Measurements from ENCODE around the gene CDX2. TPM values are rescaled to one million over a fixed set of nuclear protein-coding genes. Genes with fewer than 3 reads are reported as not detected.

The CDX2 gene
- 100 to 1,000 TPM; 119 to 199 (median 136) TPM for total RNA-seq

GRCh38 chr13:27969082-27969865 is at the start of gene CDX2:
Gene CDX2, minus strand, starts transcription at chr13:27969315. Its CDS starts 309 bp downstream, at chr13:27969006.
- no peaks in the 10 kb centered on the region for H3K36me3 ChIP-seq
- H3K27ac ChIP-seq, result peak within 1 kb of the TSS; percentile 75 to 97 (median 92)
- in situ Hi-C loops (cut with MboI; ENCODE audit: low pct_ligation_motif_present in 1 of 4, low pct_unique_long_range_greater_than_20kb in 1 of 4, low sequenced_read_pairs in 3 of 4) (no loop called here), intact Hi-C loops (cut with DNase I; ENCODE audit: low total_unique reads) (no loop called here)
- peaks cover 4 to 43% (median 19%) of the 10 kb centered on the region in 4 donors for H3K4me1 ChIP-seq
- peak within 1 kb of the TSS; percentile 30 to 75 (median 72) for H3K4me3 ChIP-seq
- WGBS, 2 donors (ENCODE audit: low coverage in 1 of 2), result 4 to 9% methylated on average over 11 to 34 of the region's 34 CpGs
- DNase-seq, result peak; percentile 92
- H3K27me3 ChIP-seq, result peaks cover 92% of the 10 kb centered on the region
- no peaks in the 10 kb centered on the region for H3K9me3 ChIP-seq
- TF ChIP-seq EP300 (IDR thresholded peaks at IDR 0.05; ENCODE audit: low read depth) (no peak), POLR2AphosphoS5 (IDR thresholded peaks at IDR 0.05) (peak; percentile 94 to 96 (median 95)), CTCF (IDR thresholded peaks at IDR 0.05) (no peak), POLR2A (IDR thresholded peaks at IDR 0.05) (peak; percentile 98)

- Histone ChIP-seq H3K36me3 (no peaks in the 10 kb centered on the region), H3K4me1 (no peaks in the 10 kb centered on the region), H3K27me3 (peaks cover 17% of the 10 kb centered on the region), H3K4me3 (no peak overlapping the region), H3K9me3 (no peaks in the 10 kb centered on the region), H3K27ac (no peak overlapping the region)
- WGBS, 2 donors (ENCODE audit: low coverage in 1 of 2), result 68 to 73% methylated on average over 2 to 3 of the region's 3 CpGs
- intact Hi-C loops (cut with DNase I; ENCODE audit: low total_unique reads) (no loop called here), in situ Hi-C loops (cut with MboI; ENCODE audit: low pct_ligation_motif_present in 1 of 4, low pct_unique_long_range_greater_than_20kb in 1 of 4, low sequenced_read_pairs in 3 of 4) (no loop called here)
- no peak for TF ChIP-seq POLR2AphosphoS5 (IDR thresholded peaks at IDR 0.05)
- no peak for TF ChIP-seq EP300 (IDR thresholded peaks at IDR 0.05; ENCODE audit: low read depth)
- TF ChIP-seq CTCF (IDR thresholded peaks at IDR 0.05), result no peak
- no peak for TF ChIP-seq POLR2A (IDR thresholded peaks at IDR 0.05)
- DNase-seq, result no peak
Observed at GRCh38 chr13:28014301-28014700, 45.2 kb upstream of the CDX2 start.

GRCh38 chr13:28013482-28013881 is 44.4 kb upstream of the CDX2 start:
- no peaks in the 10 kb centered on the region for H3K36me3 ChIP-seq
- WGBS, 2 donors (ENCODE audit: low coverage in 1 of 2), result 86% methylated on average over 1 of the region's 1 CpG; no CpG with 5 or more reads in 1 of the 2 donors
- in situ Hi-C loops (cut with MboI; ENCODE audit: low pct_ligation_motif_present in 1 of 4, low pct_unique_long_range_greater_than_20kb in 1 of 4, low sequenced_read_pairs in 3 of 4) (no loop called here), intact Hi-C loops (cut with DNase I; ENCODE audit: low total_unique reads) (no loop called here)
- H3K4me1 ChIP-seq, result no peaks in the 10 kb centered on the region
- H3K27me3 ChIP-seq, result peaks cover 17% of the 10 kb centered on the region
- no peak overlapping the region for H3K4me3 ChIP-seq
- no peak overlapping the region for H3K27ac ChIP-seq
- H3K9me3 ChIP-seq, result no peaks in the 10 kb centered on the region
- no peak for DNase-seq
- TF ChIP-seq EP300 (IDR thresholded peaks at IDR 0.05; ENCODE audit: low read depth) (no peak), POLR2A (IDR thresholded peaks at IDR 0.05) (no peak), CTCF (IDR thresholded peaks at IDR 0.05) (no peak)

- intact Hi-C loops (cut with DNase I; ENCODE audit: low total_unique reads), result no loop called here
- DNase-seq, result no peak
- TF ChIP-seq POLR2AphosphoS5 (IDR thresholded peaks at IDR 0.05) (no peak), EP300 (IDR thresholded peaks at IDR 0.05; ENCODE audit: low read depth) (no peak), POLR2A (IDR thresholded peaks at IDR 0.05) (no peak), CTCF (IDR thresholded peaks at IDR 0.05) (no peak)
Observed at GRCh38 chr13:28012896-28013295, 43.8 kb upstream of the CDX2 start.

More at GRCh38 chr13:28012896-28013295, 43.8 kb upstream of the CDX2 start:
- no peaks in the 10 kb centered on the region for H3K4me1 ChIP-seq
- no peak overlapping the region for H3K27ac ChIP-seq
- in situ Hi-C loops (cut with MboI; ENCODE audit: low pct_ligation_motif_present in 1 of 4, low pct_unique_long_range_greater_than_20kb in 1 of 4, low sequenced_read_pairs in 3 of 4), result no loop called here
- no peaks in the 10 kb centered on the region for H3K36me3 ChIP-seq
- H3K27me3 ChIP-seq, result peaks cover 17% of the 10 kb centered on the region
- no peak overlapping the region for H3K4me3 ChIP-seq
- no peaks in the 10 kb centered on the region for H3K9me3 ChIP-seq
